Raji (cell line): ENCODE measurements around the gene USP51.
A peak's percentile ranks its signal among the peaks of the same experiment; 100 is the strongest.

ENCODE experiments used
- POLR2A ChIP-seq: IDR thresholded peaks from 2 replicates; pipeline ENCODE4 v1.6.1; 2011; ENCODE audit warnings: low read depth, low read length, control low read depth; ENCODE audit not compliant: insufficient read depth

The USP51 gene

DNA sequence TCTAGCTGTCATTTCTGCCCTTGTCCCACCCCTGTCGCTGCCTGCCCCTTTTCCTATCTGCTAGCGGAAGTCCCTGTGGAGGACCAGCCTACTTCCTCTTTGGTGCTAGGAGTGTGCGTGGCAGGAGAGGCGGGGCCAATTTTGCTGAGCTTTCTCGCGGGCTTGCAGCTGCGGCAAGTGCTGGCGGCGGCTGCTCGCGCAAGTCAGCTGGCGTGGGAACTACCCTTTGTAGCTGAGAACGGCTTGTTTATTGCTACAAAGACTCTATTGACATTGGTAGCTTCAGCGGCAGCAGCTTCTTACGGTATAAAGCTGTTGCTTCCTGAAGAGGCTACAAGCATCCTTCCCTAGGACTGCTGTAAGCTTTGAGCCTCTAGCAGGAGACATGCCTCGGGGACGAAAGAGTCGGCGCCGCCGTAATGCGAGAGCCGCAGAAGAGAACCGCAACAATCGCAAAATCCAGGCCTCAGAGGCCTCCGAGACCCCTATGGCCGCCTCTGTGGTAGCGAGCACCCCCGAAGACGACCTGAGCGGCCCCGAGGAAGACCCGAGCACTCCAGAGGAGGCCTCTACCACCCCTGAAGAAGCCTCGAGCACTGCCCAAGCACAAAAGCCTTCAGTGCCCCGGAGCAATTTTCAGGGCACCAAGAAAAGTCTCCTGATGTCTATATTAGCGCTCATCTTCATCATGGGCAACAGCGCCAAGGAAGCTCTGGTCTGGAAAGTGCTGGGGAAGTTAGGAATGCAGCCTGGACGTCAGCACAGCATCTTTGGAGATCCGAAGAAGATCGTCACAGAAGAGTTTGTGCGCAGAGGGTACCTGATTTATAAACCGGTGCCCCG lies 37.4 kb downstream of the USP51 start, which contains the start of gene MAGEH1:
Gene MAGEH1, plus strand, starts transcription at position 138 of the 843 bp plus-strand sequence. Its CDS starts 248 bp downstream, at position 386.
- peak; percentile 58 for TF ChIP-seq POLR2A

DNA sequence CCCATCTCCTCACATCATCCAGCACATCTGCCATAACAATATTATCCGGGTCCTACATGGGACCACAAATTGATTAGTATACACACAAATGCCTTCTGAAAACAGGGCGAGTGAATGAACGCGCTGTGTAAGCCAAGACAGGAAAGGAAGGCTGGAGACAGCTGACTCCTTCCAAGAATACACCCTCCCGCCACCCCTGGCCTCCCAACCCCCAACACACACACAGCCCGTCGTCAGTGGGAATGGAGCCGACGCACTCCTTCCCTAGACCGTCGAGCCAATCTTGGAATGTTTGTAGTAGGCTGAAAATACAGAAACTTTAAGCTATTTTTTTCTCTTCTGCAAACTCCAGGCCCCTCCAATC lies 38.0 kb downstream of the USP51 start:
- TF ChIP-seq POLR2A, result no peak

DNA sequence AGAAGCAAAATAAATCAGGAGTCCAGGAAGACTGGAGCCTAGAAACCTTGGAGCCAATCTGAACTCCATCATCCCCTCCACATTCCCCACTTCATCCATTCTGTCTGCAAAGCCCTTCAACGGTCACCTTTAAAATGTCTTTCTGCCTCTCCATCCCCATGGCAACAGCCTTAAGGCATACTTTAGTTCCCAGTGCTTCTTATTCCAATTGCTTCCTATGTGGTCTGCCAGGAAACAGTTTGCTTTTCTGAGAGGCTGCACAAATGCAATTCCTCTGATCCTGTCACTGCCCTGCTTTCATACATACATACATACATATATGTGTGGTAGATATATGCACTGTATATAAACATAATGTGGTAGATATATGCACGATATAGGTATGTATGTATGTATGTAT lies 38.5 kb downstream of the USP51 start:
- TF ChIP-seq POLR2A, result no peak

DNA sequence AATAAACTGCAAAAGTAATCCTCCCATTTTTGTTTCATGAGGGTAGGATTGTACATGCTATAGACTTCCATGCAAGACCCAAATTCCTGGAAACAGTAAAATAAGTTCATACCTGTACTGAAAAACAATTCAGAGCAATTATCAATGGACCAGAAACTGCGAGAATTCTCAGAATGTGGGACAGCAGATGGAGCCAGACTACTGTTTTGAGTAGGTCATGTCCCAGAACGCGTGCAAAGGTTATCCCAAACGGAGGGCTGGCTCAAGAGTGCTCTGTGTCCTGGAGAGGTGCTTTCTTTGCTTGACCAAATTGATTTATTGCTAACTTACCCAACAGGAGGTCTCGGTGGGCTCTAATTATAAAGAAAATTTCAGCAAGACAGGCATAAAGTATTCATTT lies 39.4 kb downstream of the USP51 start:
- TF ChIP-seq POLR2A, result no peak
